ENCODE results near the gene GRM7. TPM values are rescaled to one million over a fixed set of nuclear protein-coding genes. Genes with fewer than 3 reads are reported as not detected.

GRM7 gene
- total and polyA plus RNA-seq, 2 experiments from 2014 or later = 0.40 TPM; not detected in 1

GRCh38 chr3:7445331-7445730, 584.4 kb downstream of the GRM7 start (continued):
- TF ChIP-seq ZNF462 (CRISPR knock-in tag; IDR thresholded peaks at IDR 0.05) (no peak), JUNB (IDR thresholded peaks at IDR 0.05; ENCODE audit: unreplicated experiment) (no peak), CTCF (conservative IDR thresholded peaks at IDR 0.05; ENCODE audit: low read depth in 2 of 2) (no peak), STAT1 (IDR thresholded peaks at IDR 0.05; ENCODE audit: unreplicated experiment) (no peak), NANOG (IDR thresholded peaks at IDR 0.05; ENCODE audit: borderline replicate concordance) (no peak), POLR2AphosphoS5 (IDR thresholded peaks at IDR 0.05; ENCODE audit: low read depth) (no peak), ETS1 (IDR thresholded peaks at IDR 0.05) (no peak)
